Activated CD4-positive, alpha-beta T cell treated with anti-CD3 and anti-CD28 coated beads, Interleukin-2, Interleukin-6, amounts not matched to agents 100 ng/mL and 50 ng/mL, durations not matched to agents 16 hours and 8 hours (primary cell): ENCODE data around the gene FKBP4.

Experiments used
- DNase-seq: peaks from one replicate; pipeline ENCODE4 v3.0.0-alpha.2; 2020

The FKBP4 gene

DNA sequence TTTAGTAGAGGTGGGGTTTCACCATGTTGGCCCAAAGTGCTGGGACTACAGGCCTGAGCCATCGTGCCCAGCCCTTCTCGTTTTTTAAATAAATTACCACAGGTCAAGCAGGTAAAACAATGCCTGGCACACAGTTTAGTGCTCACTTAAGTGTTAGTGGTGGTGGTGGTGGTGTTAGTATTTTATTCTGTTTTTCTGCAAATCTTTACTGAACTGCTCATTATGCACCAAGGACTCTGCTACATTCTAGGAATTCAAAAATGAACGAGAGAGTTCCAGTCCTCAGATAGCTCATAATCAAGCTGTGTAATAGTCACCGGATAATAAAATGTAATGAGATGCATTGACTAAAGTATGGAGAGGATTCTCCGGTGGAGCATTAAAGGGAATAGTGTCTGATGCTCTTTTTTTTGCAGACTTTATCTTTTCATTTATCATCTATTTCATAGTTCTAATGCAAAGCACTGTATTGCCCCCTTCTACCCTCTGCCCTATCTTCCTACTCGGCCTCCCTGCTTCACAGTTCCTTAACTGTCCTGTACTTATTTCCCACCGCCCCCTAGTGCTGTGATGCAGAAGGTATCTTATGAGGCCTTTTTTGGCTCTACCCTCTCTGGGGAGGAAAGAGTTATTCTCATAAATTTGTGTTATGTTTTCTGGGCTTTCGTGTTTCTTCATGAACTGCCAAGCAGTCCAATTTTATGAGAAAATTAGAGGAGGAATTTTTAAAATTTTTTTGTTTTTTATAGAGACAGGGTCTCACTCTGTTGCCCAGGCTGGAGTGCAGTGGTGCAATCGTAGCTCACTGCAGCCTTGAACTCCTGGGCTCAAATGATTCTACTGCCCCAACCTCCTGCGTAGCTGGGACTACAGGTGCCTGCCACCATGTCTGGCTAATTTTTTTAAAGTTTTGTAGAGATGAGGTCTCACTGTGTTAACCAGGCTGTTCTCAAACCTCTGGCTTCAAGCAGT is 18.7 kb downstream of the FKBP4 start:
- DNase-seq = peak; percentile 72

DNA sequence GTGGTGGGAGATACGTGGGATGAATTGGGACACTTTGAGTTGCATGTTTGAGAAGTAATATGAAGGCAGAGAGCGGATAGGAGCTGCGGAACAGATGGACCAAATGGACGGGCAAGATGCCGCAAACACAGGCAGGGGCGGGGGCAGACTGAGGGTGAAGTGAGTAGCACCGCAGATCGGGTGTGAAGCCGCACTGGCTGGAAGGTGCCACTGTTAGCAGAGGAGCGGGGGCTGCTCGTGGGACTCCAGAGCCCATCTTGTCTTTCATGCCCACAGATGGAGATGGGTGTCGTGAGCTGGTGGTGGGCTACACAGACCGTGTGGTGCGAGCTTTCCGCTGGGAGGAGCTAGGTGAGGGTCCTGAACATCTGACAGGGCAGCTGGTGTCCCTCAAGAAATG is 25.0 kb downstream of the FKBP4 start:
- DNase-seq = no peak

DNA sequence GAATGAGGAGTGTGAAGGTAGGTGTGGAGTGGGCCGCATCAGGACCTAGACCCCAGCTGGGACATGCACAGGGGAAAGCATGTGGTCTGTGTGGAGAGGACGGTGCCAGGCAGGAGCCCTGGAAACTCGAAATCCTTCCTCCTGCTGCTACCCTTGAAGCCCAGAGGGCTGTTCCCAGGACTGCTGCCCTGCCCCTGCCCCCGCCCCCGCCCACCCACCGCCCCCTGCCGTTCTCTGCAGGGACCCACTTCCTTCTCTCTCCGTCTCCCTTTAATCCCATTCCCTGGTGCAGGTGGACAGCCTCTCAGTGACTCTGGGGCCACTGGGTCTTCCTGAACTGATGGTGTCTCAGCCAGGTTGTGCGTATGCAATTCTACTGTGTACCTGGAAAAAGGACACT is 25.7 kb downstream of the FKBP4 start:
- DNase-seq = no peak

DNA sequence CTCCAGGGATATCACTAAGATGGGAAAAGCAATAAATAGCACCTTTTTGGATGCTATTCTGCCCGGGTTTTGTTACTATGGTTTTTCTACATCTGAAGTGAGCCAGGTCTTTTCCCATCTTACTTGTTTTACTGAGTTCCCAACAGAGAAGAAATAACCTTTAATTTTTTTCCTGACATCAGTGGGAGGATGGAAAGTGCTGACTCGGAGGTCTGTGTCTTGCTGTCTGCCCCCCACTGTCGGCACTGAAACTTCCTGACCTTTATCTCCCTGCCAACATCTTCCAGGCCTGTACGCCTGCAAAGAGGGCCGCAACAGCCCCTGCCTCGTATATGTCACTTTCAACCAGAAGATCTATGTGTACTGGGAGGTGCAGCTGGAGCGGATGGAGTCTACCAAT is 28.7 kb downstream of the FKBP4 start:
- no peak for DNase-seq

DNA sequence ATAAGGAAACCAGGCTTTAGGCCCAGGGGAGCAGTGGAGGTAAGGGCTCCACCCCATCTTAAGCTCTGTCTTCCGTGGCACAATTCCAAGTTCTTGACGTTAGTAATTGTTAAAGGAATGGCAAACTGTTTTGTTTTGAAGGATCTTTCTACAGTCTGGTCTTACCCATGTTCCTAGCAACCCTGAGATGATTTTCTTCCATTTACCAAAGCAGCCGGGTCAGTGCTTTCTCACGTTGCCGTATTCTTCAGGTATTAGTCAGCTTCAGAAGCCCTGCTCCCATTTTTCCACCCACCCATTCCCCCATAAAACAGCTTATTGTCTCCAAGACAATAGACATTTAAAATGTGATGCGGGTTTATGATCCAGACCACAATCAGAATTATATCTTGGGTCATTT is 29.8 kb downstream of the FKBP4 start:
- no peak for DNase-seq

DNA sequence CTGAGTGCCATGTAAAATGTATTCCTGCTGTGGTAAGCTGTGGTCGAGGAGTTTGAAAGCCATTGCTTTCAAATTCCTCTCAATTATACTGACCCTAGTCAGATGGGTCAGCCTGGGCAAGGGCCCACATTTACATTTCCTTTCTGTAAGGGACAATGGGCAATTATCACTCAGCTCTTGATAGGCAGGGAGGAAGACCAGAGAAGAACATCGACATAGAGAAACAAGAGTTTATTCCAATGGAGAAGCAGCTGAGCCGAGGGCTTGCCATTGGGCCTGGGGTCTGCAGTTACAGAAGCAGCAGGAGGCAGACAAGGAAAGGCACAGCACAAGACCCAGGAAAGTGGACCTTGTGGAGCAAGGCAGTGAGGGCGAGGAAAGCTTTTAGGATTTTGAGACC is 30.4 kb downstream of the FKBP4 start:
- no peak for DNase-seq

DNA sequence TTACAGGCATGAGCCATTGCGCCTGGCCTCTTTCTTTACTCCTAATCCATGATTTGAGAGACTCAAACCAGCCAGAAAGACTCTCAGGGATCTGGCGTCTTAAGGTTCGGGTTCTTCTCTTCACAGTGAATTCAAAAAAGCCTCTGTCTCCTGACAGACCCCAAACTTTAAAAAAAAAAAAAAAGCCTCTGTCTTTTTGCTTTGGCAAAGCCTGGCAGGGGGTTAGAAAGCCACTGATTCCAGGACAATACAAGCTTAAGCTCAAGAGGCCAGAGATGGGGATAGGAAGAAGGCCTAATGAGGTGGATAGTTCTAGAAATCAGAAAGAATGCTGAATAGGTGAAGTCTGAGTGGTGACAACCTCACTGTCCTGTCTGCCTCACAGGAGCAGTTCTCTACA is 31.3 kb downstream of the FKBP4 start:
- DNase-seq = no peak

DNA sequence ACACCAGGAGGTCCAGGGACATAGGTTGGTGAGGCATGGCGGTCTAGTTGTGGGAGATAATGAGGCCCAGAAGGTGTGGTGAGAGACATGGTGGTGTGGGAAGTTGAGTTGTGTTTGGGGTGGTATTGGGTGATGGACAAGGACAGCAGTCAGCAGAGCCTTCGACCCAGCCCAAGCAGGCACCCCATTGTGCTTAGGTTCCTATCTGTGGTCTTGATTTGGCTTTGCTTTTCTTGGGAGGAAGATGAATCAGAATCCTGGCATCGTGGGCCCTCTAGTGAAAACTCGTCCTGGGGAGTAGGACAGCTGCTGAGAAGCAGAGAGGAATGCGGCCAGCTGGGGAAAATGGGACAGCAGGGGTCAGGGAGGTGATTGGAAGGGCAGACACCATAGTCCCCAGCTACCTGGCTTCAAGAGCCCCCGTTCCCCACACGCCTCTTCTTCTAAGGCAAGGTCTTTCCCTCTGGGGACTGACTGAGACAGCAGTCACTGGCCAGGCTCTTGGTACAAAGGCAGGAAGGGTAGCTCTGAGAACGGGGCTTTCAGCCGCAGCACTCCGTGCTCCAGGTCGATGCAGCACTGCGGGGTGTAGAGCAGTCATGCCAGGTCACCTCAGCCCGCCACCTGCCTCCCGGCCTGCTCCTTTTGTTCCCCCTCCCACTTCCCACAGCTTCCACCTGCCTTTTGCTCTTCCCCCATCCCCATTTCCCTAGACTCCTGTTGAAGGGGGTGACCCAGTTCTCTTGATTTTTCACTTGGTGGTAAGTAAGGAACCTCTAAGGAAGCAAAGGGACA is 32.1 kb downstream of the FKBP4 start:
- no peak for DNase-seq

DNA sequence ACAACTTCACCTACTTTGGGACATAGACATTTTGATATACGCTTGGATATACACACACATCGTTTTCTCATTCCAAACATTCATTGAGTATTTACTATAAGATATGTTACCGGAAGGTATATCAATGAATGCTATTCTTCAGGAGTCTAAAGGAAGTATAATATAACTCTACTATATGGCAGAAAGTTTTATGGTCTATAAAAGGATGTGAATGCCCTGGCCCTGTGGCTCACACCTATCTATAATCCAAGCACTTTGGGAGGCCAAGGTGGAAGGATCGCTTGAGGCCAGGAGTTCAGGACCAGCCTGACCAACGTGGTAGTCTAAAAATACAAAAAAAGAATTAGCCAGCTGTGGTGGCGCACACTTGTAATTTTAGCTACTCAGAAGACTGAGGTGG is 34.5 kb downstream of the FKBP4 start:
- no peak for DNase-seq

DNA sequence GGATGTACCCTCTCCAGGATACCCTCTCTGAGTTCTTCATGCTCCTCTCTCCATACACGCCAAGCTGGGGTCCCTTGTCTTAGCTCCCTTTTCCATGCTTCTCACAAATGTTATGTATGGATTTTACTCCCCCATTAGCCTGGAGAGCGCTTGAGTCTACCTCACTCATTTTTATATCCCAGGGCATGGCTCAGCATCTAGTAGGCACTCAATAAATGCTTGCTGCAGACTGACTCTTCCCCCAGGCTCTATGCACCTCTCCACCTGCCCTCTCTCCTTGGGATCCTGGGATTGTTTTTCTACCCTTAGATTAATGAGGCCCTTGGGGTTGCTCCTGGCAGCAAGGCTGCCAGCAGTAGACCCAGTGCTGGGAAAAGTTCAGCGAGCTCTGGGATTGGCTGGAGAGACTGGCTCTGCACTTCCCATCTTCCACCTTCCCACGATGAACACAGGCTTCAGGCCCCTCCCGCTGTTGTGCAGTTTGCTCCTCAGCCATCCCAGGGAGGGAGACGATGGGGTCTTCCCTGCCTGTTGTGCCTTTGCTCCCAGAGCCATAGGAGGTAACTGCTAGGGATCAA is 37.9 kb downstream of the FKBP4 start:
- no peak for DNase-seq

DNA sequence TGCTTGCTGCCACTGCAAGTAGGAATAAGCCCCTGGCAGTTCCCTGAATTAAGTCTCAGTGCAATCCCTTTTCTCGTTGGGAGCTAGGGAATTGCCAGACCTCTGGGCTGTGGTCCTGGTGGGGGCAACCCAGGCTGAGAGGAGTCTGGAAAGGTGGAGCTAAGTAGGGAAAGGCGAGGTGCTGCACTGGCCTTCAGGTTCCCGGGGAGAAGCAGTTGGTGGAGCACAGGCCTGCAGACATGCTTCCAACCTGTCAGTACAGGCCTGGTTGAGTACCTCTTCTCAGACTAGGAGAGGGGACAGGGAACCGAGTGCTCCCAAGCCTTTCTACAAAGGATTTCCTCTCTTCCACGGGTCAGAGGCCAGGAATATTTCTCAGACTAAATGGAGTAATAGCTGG is 38.6 kb downstream of the FKBP4 start:
- DNase-seq = no peak

DNA sequence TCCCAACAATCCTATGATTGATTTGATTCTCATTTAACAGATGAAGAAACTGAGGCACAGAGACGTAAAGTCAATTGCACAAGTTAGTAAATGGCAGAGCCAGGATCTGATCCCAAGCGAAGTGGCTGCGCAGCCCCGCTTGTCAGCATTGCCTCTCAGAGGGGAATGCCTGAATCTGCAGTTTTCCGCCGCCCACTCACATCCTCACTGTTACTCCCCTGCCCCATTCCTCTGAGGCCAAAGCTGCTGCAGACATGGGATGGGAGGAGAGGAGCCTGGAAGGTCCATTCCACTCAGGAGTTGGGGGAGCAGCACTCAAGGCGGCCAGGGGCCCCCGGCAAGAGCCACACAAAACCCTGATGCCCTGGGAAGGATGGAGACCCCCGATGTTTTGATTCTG is 39.0 kb downstream of the FKBP4 start:
- DNase-seq = no peak

DNA sequence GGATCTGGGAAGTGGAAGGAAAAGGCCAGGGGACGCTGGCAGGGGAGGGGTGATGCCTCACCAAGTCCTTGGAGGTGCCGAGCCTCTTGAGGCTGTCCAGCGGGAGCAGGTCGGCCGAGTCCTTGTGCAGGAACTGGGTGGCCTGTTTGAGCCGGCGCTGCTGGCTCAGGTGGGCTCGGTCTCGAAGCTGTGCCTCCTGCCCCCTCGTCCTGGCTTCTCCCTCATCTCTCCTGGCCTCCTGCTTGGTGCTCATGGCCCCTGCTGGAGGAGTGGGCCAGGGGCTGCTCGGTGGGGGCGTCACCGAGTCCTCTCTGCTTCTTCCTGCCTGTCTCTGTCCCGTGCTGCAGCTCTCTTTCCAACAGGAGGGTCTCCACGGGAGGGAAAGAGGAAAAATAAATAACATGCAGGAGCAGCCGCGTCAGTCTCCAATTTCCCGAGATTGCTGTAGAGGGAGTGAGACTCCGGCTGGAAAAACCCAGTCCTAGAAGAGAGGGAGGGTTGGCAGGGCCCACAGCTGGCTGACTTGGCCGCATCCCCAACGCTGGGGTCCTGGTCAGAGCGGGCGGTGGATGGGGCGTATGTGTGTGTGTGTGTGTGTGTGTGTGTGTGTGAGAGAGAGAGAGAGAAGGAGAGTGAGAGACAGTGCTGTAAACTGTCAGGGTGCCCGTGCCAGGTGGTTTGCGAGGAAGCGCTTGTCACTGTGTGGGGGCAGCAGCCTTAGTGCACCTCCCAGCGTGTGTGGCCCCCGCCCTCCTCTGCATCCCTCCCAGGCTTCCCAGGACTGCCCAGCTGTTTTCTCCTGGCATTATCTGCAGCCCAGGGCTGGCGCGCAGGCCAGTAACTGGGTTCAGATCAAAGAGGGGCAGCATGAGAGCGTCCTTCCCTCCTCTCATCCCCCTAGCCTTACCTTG is 40.1 kb downstream of the FKBP4 start, which contains the start of gene NRIP2:
NRIP2 (minus strand) TSS at position 455 of the 911 bp plus-strand sequence; CDS start at position 403, 52 bp downstream.
- no peak for DNase-seq

DNA sequence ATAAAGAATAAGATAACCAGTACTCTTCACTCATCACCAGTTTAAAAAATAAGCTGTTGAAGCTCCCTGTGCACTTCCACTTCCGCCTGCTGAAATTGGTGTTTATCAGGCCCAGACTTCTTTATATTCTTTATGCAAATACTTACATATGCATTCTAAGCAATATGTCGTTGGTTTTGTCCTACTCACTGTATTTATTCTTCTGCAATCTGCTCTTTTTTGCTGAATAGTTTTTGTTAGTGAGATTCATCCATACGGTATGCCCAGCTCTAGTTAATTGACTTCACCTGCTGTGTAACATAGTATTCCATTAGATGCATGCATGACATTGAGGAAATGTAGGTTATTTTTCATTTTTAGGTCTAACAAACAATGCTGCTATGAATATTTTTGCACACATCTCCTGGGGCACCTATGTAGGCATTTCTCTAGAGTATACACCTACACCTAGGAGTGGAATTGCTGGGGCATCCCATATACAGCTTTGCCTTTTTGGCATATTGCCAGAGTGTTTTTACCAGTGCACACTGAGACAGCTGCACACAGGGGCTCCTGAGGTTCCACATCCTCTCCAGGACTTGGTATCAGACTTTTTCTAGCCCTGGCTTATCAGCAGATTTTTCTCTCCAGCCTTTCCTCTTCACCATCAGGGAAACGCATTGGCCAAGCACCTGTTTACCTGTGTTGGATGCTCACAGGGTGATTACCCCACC is 41.1 kb downstream of the FKBP4 start:
- DNase-seq = no peak

DNA sequence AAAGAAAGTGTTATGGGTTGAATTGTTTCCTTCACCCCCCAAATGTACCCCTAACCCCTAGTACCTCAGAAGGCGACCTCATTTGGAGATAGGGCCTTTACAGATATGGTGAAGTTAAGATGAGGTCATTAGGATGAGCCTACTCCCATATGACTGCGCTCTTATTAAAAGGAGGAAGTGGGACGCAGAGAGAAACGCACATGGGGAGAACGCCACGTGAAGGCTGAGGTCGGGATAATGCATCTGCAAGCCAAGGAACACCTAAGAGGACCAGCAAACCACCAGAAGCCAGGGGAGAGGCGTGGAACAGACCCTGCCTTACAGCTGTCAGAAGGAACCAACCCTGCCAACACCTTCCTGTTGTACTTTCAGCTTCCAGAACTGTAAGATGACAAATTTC is 41.8 kb downstream of the FKBP4 start:
- no peak for DNase-seq

DNA sequence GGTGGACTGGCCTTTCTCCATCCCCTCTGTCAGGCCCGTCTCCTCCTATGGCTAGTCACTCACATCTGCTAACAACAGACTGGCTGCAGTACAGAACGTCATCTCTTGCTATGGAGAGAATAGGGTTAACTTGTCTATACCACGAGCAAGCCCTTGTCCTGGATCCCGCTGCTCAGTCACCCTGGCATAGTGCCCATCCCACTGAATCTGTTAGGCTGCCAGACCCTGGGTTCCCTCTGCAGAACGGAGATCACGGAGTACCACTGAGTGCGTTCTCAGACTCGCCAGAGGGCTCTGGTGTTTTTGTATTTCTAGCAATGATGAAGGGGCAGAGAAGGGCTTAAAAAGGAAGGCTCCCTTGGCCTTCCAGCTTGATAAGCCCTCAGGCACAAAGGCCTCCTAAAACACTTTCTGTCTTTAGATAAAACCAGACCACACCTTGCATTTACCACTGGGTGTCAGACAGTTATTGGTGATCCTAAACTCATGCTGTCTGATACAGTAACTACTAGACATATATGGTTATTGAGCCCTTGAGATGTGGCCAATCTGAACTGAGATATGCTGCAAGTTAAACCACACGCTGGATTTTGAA is 46.4 kb downstream of the FKBP4 start:
- no peak for DNase-seq

DNA sequence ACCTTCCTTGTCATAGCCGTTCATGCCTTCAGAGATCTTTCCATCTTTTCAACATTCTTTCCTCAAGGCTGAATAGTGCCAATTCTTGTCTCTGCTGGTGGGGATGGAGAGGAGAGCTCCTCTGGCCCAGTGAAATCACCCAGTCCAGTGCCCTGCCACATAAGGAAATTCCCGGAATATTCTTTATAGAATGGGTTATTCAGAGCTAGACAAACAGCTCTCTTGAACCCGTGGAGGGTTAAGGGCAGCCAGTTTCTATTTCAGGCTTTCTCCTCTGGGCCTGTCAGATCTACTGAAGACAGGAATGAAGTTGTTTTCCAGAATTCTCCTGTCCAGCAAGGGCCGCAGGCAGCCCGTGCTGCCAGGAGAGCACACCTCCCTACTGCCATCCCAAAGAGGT is 48.2 kb downstream of the FKBP4 start:
- no peak for DNase-seq

DNA sequence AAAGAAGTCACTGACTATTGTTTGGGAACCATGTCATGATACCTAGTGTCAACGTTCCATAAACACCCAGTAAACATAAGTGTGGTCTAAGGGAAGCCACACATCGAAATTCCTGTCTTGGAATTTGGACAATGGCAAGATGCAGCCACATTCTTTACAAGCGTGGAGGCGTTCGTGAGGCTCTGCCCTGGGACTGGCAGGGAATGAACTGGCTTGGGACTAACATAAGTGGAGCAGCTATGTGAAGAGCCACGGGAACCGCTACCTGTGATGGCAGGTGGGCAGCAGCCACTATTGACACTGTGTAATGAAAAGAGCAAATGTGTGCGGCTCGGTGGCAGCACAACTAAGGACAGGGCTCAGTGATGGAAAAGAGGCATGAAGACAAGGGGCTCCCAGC is 50.0 kb downstream of the FKBP4 start:
- no peak for DNase-seq

DNA sequence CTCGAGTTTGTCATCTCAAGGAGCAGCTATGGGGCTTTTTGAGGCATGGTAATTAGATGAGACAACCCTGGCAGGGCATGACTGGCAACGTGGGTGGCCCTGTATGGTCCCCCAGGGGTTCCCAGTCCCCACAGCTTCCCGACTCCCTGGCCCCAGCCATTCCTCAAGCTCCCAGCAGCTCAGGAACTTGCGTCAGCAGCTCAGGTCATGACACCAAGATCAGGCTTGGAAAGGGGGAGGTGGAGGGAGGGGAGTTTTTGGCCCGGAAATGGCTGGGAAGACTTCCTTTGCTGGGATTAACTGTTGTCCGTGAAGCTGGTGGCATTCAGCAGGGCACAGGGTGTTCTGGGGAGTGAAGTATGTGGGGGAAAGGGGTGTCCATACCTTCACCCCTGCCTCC is 50.5 kb downstream of the FKBP4 start:
- no peak for DNase-seq

DNA sequence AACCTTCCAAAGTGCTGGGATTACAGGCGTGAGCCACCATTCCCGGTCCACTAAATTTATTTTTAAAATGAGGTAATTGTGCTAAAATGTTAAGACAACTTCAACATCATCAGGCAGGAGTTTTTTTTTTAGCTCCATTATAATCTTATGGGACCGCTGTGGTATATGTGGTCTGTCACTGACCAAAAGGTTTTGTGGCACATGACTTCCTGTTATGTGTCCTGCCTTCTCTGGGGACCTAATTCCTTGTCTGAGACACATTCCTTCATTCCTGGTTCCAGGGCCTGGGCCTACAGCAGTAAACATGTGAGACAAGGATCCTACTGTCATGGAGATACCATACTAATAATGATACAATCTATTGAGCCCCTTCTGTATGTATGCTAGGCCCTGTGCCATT is 57.2 kb downstream of the FKBP4 start:
- DNase-seq = no peak

DNA sequence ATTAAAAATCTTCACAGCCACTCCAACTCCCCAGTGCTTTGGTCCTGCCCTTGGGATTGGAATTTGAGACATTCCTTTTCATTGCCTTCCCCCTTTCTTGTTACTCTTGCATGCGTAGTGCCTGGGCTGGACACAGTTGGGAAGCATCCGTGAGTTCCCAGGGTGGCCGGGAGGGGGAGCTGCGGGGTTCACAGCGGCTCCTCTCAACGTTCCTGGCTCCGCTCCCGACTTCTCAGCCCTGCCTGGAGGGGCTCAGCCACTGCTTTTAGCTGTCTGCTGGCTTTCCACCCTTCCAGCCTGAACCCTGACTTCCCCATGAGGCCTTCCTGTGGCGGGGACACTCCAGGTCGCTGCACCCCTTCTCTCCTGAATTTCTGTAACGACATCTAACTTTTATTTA is 58.9 kb downstream of the FKBP4 start:
- DNase-seq = peak; percentile 46
